HepG2 (cell line): ENCODE data around the gene NPVF. TPM values are rescaled to one million over a fixed set of nuclear protein-coding genes. Genes with fewer than 3 reads are reported as not detected.

Experiments used
- ATAC-seq: fragments of 200-7000 bp; cut with Tn5 transposase; 3 replicates; pipeline ENCODE4 v1.9.1; 2020; ENCODE audit warnings: mild to moderate bottlenecking, moderate library complexity
- BruUV-seq: library from RNA; stranded (reverse); fragments of 400-500 nt; replicated peaks from 2 replicates; lab custom pipeline; 2021; lab: Mats Ljungman, UMichigan
- CTCF ChIA-PET: fragments of 300-600 bp; formaldehyde crosslinking; extraction: SDS; loops from one replicate; lab custom pipeline; 2021; ENCODE audit warnings: low total read pairs, inconsistent platforms, low intra/inter-chr PET ratio; lab: Yijun Ruan, JAX
- POLR2A ChIA-PET: fragments of 350-600 bp; sonication (Branson Sonifier 250); formaldehyde crosslinking; loops from one replicate; lab custom pipeline; 2020; ENCODE audit warnings: antibody characterized with exemption, inconsistent platforms; lab: Yijun Ruan, JAX
- DNase-seq: peaks from one replicate; pipeline ENCODE4 v3.0.0-alpha.2; 2015; ENCODE audit warnings: low spot score
- FAIRE-seq: peaks from 3 replicates; lab custom pipeline; 2011; peaks lifted over from hg19 to GRCh38; lab: Jason Lieb, UNC
- H2AFZ ChIP-seq: one replicate; pipeline ENCODE4 v1.6.1; 2011; ENCODE audit warnings: low read length, inconsistent platforms
- H3K27ac ChIP-seq: fragments of 300-600 bp; 3 replicates; pipeline ENCODE4 v1.8.0; 2011; ENCODE audit warnings: mixed run types, mild to moderate bottlenecking, mixed read lengths, low read length, inconsistent platforms; ENCODE audit not compliant: insufficient read depth; ENCODE audit errors: extremely low read length
- H3K27me3 ChIP-seq, 2 experiments: fragments of 200-600 bp in 1 of 2; 2 replicates in 1 of 2; 3 replicates in 1 of 2; pipeline versions ENCODE4 v1.6.0 to v1.8.0; 2011; ENCODE audit warnings: low read length in 2 of 2, mild to moderate bottlenecking in 2 of 2, moderate library complexity in 2 of 2, inconsistent platforms in 1 of 2; ENCODE audit not compliant: insufficient read depth in 2 of 2, control insufficient read depth in 1 of 2
- H3K36me3 ChIP-seq, 2 experiments: fragments of 200-600 bp in 1 of 2; replicated peaks in 1 of 2; 2 replicates in 1 of 2; 3 replicates in 1 of 2; pipeline versions ENCODE4 v1.5.1 to v1.8.0; 2011; ENCODE audit warnings: low read length in 2 of 2, inconsistent platforms in 1 of 2; ENCODE audit not compliant: insufficient read depth in 2 of 2, control insufficient read depth in 1 of 2
- H3K4me1 ChIP-seq: 2 replicates; pipeline ENCODE4 v1.5.1; 2012; ENCODE audit warnings: low read length, inconsistent platforms; ENCODE audit not compliant: insufficient read depth
- H3K4me2 ChIP-seq: 2 replicates; pipeline ENCODE4 v1.6.0; 2011; ENCODE audit warnings: low read depth, low read length, inconsistent platforms
- H3K4me3 ChIP-seq, 3 experiments: fragments of 200-600 bp in 1 of 3; sonication (generic), shearing (Covaris generic) in 1 of 3; replicated peaks in 1 of 3; 2 replicates each; pipeline ENCODE4 v1.5.1; 2011 to 2016; ENCODE audit warnings: low read length in 3 of 3, inconsistent platforms in 2 of 3, low read depth in 2 of 3, mild to moderate bottlenecking in 2 of 3, control low read depth in 1 of 3, mixed read lengths in 1 of 3; ENCODE audit not compliant: insufficient read depth in 1 of 3
- H3K79me2 ChIP-seq: one replicate; pipeline ENCODE4 v1.6.1; 2011; ENCODE audit warnings: low read length, inconsistent platforms; ENCODE audit not compliant: insufficient read depth
- H3K9ac ChIP-seq: 2 replicates; pipeline ENCODE4 v1.6.0; 2011; ENCODE audit warnings: mild to moderate bottlenecking, low read depth, low read length, inconsistent platforms; ENCODE audit not compliant: insufficient read depth
- H3K9me3 ChIP-seq: 2 replicates; pipeline ENCODE4 v1.5.1; 2012; ENCODE audit warnings: mild to moderate bottlenecking, low read length
- H4K20me1 ChIP-seq: 2 replicates; pipeline ENCODE4 v1.6.0; 2011; ENCODE audit warnings: inconsistent platforms, mild to moderate bottlenecking, low read length, moderate library complexity; ENCODE audit not compliant: insufficient read depth
- HDAC6 ChIP-seq: fragments of 200-600 bp; sonication (generic); IDR thresholded peaks from 2 replicates; pipeline ENCODE4 v1.7.0; 2017; ENCODE audit warnings: mild to moderate bottlenecking, antibody characterized with exemption, low read length, low read depth
- JUNB ChIP-seq: sonication (generic); formaldehyde crosslinking; IDR thresholded peaks from 2 replicates; pipeline ENCODE4 v1.8.0; 2022; ENCODE audit warnings: missing genetic modification reagents, mild to moderate bottlenecking, borderline replicate concordance
- SALL2 ChIP-seq: sonication (generic); formaldehyde crosslinking; IDR thresholded peaks from 2 replicates; pipeline ENCODE4 v1.8.1; 2023; ENCODE audit warnings: mild to moderate bottlenecking, missing genetic modification reagents, inconsistent platforms
- SIN3A ChIP-seq: IDR thresholded peaks from 2 replicates; pipeline ENCODE4 v1.6.1; 2011; ENCODE audit warnings: low read depth, mild to moderate bottlenecking, control low read depth, low read length, borderline replicate concordance
- SMC3 ChIP-seq: IDR thresholded peaks from 2 replicates; pipeline ENCODE4 v1.6.1; 2011; ENCODE audit warnings: low read length, improper control_type of control experiment
- SOX5 ChIP-seq: IDR thresholded peaks from 2 replicates; pipeline ENCODE4 v1.6.1; 2016; ENCODE audit warnings: borderline replicate concordance
- SOX6 ChIP-seq, 2 experiments: fragments of 450-650 bp in 1 of 2; sonication (generic) in 1 of 2; formaldehyde crosslinking in 1 of 2; IDR thresholded peaks; 2 replicates each; pipeline versions ENCODE4 v1.4.0 to v1.6.1; 2017 to 2020; ENCODE audit warnings: antibody characterized with exemption in 1 of 2, mild to moderate bottlenecking in 1 of 2, missing genetic modification reagents in 1 of 2
- THYN1 ChIP-seq: sonication (generic); formaldehyde crosslinking; IDR thresholded peaks from 2 replicates; pipeline ENCODE4 v1.8.1; 2023; ENCODE audit warnings: low read depth, mild to moderate bottlenecking, moderate library complexity, missing genetic modification reagents, borderline replicate concordance
- TMF1 ChIP-seq: sonication (generic); formaldehyde crosslinking; IDR thresholded peaks from 2 replicates; pipeline ENCODE4 v1.8.1; 2022; ENCODE audit warnings: low read depth, missing genetic modification reagents
- ZNF337 ChIP-seq: sonication (generic); formaldehyde crosslinking; IDR thresholded peaks from 2 replicates; pipeline ENCODE4 v1.5.1; 2020; ENCODE audit warnings: missing genetic modification reagents, low read depth, mild to moderate bottlenecking, borderline replicate concordance
- ZNF354B ChIP-seq: sonication (generic); formaldehyde crosslinking; IDR thresholded peaks from 2 replicates; pipeline ENCODE4 v1.8.0; 2022; ENCODE audit warnings: mild to moderate bottlenecking, missing genetic modification reagents
- ZNF577 ChIP-seq: sonication (generic); formaldehyde crosslinking; IDR thresholded peaks from 2 replicates; pipeline ENCODE4 v1.4.0; 2020; ENCODE audit warnings: mild to moderate bottlenecking, low read depth, missing genetic modification reagents, borderline replicate concordance
- WGBS: methylation state at CpG from one replicate; pipeline ENCODE4 v1.1.6; 2017; ENCODE audit warnings: low lambda C conversion rate; 5-methylcytosine and 5-hydroxymethylcytosine counted together
- in situ Hi-C: cut with HindIII; loops from 2 replicates; pipeline ENCODE4 v1.10.0; 2017; ENCODE audit warnings: low pct_unique_long_range_greater_than_20kb; ENCODE audit not compliant: extremely low pct_ligation_motif_present
- intact Hi-C: fragments of 100-400 bp; cut with micrococcal nuclease; formaldehyde crosslinking; loops from one replicate; pipeline ENCODE4 v1.10.0; 2022; ENCODE audit not compliant: unreplicated experiment
- polyA plus RNA-seq, 8 experiments: library from polyadenylated mRNA; depleted of rRNA in 3 of 8; stranded (reverse) in 7 of 8; unstranded in 1 of 8; fragments of >200 nt; fragmentation: Illumina TruSeq in 4 of 8; extraction: Trizol in 4 of 8; gene quantifications; 2 replicates each; pipeline versions ENCODE4 v1.2.1 to v1.2.3, GENCODE V29; 2011 to 2016; ENCODE audit warnings: low read depth in 4 of 8, missing spikeins in 1 of 8, mixed read lengths in 1 of 8; ENCODE audit not compliant: insufficient read depth in 1 of 8
- total RNA-seq, 5 experiments: library from RNA; depleted of rRNA; stranded (reverse); fragments of >200 nt; fragmentation: Illumina TruSeq; extraction: Trizol; gene quantifications; 2 replicates each; pipeline ENCODE4 v1.2.3, GENCODE V29; 2016; ENCODE audit warnings: low read depth in 1 of 5
- TF ChIP-seq, protein P1 (sequence below): sonication (generic); formaldehyde crosslinking; IDR thresholded peaks from 2 replicates; pipeline ENCODE4 v1.5.0; 2020; ENCODE audit warnings: missing genetic modification reagents
- TF ChIP-seq, protein P2 (sequence below): sonication (generic); formaldehyde crosslinking; IDR thresholded peaks from 2 replicates; pipeline ENCODE4 v1.5.0; 2020; ENCODE audit warnings: missing genetic modification reagents, mild to moderate bottlenecking, borderline replicate concordance
- TF ChIP-seq, protein P3 (sequence below): sonication (generic); formaldehyde crosslinking; IDR thresholded peaks from 2 replicates; pipeline ENCODE4 v1.5.1; 2020; ENCODE audit warnings: mild to moderate bottlenecking, missing genetic modification reagents, moderate library complexity
- TF ChIP-seq, protein P4 (sequence below): sonication (generic); formaldehyde crosslinking; IDR thresholded peaks from 2 replicates; pipeline ENCODE4 v1.5.1; 2020; ENCODE audit warnings: mild to moderate bottlenecking, missing genetic modification reagents, borderline replicate concordance
- TF ChIP-seq, protein P5 (sequence below): sonication (generic); formaldehyde crosslinking; IDR thresholded peaks from 2 replicates; pipeline ENCODE4 v1.5.1; 2020; ENCODE audit warnings: missing genetic modification reagents, mild to moderate bottlenecking, borderline replicate concordance

The NPVF gene
- total and polyA plus RNA-seq, 2 of the 13 experiments (the other 11 are each of a cell fraction or from before 2014, with no cell fraction given): not detected

DNA sequence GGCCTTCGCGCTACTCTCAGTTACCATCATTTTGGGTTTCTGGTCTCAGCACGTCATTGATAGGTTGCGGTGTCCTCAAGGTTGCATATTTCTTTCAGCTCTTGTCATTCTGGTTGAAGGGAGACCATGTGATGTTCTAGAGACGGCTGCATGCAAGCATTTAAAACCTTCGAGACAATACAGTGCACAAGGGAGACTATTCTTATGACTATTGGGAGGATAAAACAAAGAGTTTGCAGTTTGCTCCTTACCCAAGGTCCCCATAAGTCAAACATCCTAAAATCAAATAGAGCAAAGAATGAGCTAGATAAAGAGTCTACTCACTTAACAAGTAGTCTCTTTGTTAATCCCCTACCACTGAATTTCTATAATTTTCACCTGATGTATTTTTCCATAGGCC is 39.1 kb downstream of the NPVF start:
- Histone ChIP-seq H3K4me1 (peaks cover 56% of the 10 kb centered on the region), H3K79me2 (no peaks in the 10 kb centered on the region), H3K27me3 (no peaks in the 10 kb centered on the region), H3K27ac (no peak overlapping the region), H3K4me2 (peak overlapping the region; percentile 3; the same call in 1 of the 2 replicates), H4K20me1 (no peaks in the 10 kb centered on the region), H3K9ac (no peak overlapping the region), H3K36me3 (no peaks in the 10 kb centered on the region), H3K9me3 (no peaks in the 10 kb centered on the region), H2AFZ (no peak overlapping the region), H3K4me3 (no peak overlapping the region)
- in situ Hi-C loops (no loop called here), intact Hi-C loops (loop anchor here (10.0 kb wide), 1 partner anchor 376 kb away; no protein-coding TSS in a partner anchor)
- no TSS peak for BruUV-seq
- DNase-seq (peak; percentile 71), ATAC-seq (peak; percentile 62), FAIRE-seq (no peak)
- WGBS: 51% methylated on average over 6 of the region's 6 CpGs
- ChIA-PET POLR2A (interaction anchor here (1.2 kb wide), 1 partner anchor 9 kb away, joined by 4 read pairs; a partner anchor contains a TSS), CTCF (no interaction called here)
- TF ChIP-seq, protein P1, sequence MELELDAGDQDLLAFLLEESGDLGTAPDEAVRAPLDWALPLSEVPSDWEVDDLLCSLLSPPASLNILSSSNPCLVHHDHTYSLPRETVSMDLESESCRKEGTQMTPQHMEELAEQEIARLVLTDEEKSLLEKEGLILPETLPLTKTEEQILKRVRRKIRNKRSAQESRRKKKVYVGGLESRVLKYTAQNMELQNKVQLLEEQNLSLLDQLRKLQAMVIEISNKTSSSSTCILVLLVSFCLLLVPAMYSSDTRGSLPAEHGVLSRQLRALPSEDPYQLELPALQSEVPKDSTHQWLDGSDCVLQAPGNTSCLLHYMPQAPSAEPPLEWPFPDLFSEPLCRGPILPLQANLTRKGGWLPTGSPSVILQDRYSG (CRISPR knock-in tag): no peak
- TF ChIP-seq, protein P2, sequence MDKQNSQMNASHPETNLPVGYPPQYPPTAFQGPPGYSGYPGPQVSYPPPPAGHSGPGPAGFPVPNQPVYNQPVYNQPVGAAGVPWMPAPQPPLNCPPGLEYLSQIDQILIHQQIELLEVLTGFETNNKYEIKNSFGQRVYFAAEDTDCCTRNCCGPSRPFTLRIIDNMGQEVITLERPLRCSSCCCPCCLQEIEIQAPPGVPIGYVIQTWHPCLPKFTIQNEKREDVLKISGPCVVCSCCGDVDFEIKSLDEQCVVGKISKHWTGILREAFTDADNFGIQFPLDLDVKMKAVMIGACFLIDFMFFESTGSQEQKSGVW: no peak
- no peak for TF ChIP-seq TMF1 (CRISPR knock-in tag)
- TF ChIP-seq, protein P3, sequence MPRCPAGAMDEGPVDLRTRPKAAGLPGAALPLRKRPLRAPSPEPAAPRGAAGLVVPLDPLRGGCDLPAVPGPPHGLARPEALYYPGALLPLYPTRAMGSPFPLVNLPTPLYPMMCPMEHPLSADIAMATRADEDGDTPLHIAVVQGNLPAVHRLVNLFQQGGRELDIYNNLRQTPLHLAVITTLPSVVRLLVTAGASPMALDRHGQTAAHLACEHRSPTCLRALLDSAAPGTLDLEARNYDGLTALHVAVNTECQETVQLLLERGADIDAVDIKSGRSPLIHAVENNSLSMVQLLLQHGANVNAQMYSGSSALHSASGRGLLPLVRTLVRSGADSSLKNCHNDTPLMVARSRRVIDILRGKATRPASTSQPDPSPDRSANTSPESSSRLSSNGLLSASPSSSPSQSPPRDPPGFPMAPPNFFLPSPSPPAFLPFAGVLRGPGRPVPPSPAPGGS (CRISPR knock-in tag): no peak
- peak; percentile 60; the same call in 1 of the 2 replicates for TF ChIP-seq SOX5 (CRISPR knock-in tag)
- TF ChIP-seq SIN3A: no peak
- TF ChIP-seq THYN1: no peak
- TF ChIP-seq, protein P4, sequence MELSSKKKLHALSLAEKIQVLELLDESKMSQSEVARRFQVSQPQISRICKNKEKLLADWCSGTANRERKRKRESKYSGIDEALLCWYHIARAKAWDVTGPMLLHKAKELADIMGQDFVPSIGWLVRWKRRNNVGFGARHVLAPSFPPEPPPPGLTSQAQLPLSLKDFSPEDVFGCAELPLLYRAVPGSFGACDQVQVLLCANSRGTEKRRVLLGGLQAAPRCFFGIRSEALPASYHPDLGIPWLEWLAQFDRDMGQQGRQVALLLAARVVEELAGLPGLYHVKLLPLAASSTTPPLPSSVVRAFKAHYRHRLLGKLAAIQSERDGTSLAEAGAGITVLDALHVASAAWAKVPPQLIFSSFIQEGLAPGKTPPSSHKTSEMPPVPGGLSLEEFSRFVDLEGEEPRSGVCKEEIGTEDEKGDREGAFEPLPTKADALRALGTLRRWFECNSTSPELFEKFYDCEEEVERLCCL (CRISPR knock-in tag): no peak
- no peak for TF ChIP-seq ZNF577 (CRISPR knock-in tag)
- no peak for TF ChIP-seq ZNF337 (CRISPR knock-in tag)
- TF ChIP-seq SOX6 (IDR thresholded peaks at IDR 0.05): no peak
- peak; percentile 72 for TF ChIP-seq SOX6 (CRISPR knock-in tag; IDR thresholded peaks at IDR 0.05)
- TF ChIP-seq ZNF354B (CRISPR knock-in tag): no peak
- TF ChIP-seq JUNB: no peak
- no peak for TF ChIP-seq HDAC6
- TF ChIP-seq SALL2: no peak
- TF ChIP-seq SMC3: no peak
- TF ChIP-seq, protein P5, sequence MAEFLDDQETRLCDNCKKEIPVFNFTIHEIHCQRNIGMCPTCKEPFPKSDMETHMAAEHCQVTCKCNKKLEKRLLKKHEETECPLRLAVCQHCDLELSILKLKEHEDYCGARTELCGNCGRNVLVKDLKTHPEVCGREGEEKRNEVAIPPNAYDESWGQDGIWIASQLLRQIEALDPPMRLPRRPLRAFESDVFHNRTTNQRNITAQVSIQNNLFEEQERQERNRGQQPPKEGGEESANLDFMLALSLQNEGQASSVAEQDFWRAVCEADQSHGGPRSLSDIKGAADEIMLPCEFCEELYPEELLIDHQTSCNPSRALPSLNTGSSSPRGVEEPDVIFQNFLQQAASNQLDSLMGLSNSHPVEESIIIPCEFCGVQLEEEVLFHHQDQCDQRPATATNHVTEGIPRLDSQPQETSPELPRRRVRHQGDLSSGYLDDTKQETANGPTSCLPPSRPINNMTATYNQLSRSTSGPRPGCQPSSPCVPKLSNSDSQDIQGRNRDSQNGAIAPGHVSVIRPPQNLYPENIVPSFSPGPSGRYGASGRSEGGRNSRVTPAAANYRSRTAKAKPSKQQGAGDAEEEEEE (CRISPR knock-in tag): no peak
